HCT116 (cell line): ENCODE results near the gene MED27. TPM values are rescaled to one million over a fixed set of nuclear protein-coding genes. Genes with fewer than 3 reads are reported as not detected.

Source experiments
- ATAC-seq: fragments of 200-7000 bp; cut with Tn5 transposase; 2 replicates; pipeline ENCODE4 v1.9.1; 2020; ENCODE audit warnings: mild to moderate bottlenecking, moderate library complexity
- BruUV-seq: library from RNA; stranded (reverse); fragments of 400-500 nt; replicated peaks from 2 replicates; lab custom pipeline; 2021; lab: Mats Ljungman, UMichigan
- CTCF ChIA-PET: fragments of 300-600 bp; sonication (Branson Sonifier 250); formaldehyde crosslinking; loops from one replicate; lab custom pipeline; 2021; ENCODE audit warnings: antibody characterized with exemption; lab: Charles Lee
- POLR2A ChIA-PET: fragments of 300-600, 350-600 bp; sonication (Branson Sonifier 250); formaldehyde crosslinking; loops from one replicate; lab custom pipeline; 2021; ENCODE audit warnings: antibody characterized with exemption; lab: Charles Lee
- RAD21 ChIA-PET, 2 experiments: fragments of 300-600 bp; sonication (Branson Sonifier 250); formaldehyde crosslinking; loops; one replicate each; lab custom pipeline; 2023; ENCODE audit warnings: low total read pairs in 2 of 2; ENCODE audit not compliant: uncharacterized antibody in 2 of 2, unreplicated experiment in 2 of 2, low non-redundant PET in 1 of 2; lab: Charles Lee
- DNase-seq: peaks from one replicate; pipeline ENCODE4 v3.0.0-alpha.2; 2010; ENCODE audit warnings: low read depth, low spot score
- H2AFZ ChIP-seq: fragments of 200-600 bp; shearing (Covaris generic), sonication (generic); 2 replicates; pipeline ENCODE4 v1.6.1; 2017; ENCODE audit warnings: low read depth, mixed run types, mixed read lengths, antibody characterized with exemption, low read length; ENCODE audit not compliant: poor library complexity, severe bottlenecking
- H3K27ac ChIP-seq: 2 replicates; pipeline ENCODE4 v1.5.1; 2012; ENCODE audit warnings: low read depth, low read length
- H3K27me3 ChIP-seq: fragments of 200-600 bp; sonication (generic); 2 replicates; pipeline ENCODE4 v1.6.1; 2016; ENCODE audit warnings: mixed run types, low read length, mixed read lengths; ENCODE audit not compliant: insufficient read depth
- H3K36me3 ChIP-seq, 2 experiments: fragments of 200-500 bp in 1 of 2; fragments of 200-600 bp in 1 of 2; sonication (Bioruptor generic) in 1 of 2; sonication (generic) in 1 of 2; 2 replicates each; pipeline versions ENCODE4 v1.5.1 to v1.6.1; 2014 to 2016; ENCODE audit warnings: low read length in 2 of 2, inconsistent platforms in 1 of 2, mixed read lengths in 1 of 2, mixed run types in 1 of 2; ENCODE audit not compliant: insufficient read depth in 2 of 2, control insufficient read depth in 1 of 2
- H3K4me1 ChIP-seq, 2 experiments: fragments of 200-600 bp in 1 of 2; sonication (generic) in 1 of 2; 2 replicates each; pipeline versions ENCODE4 v1.5.1 to v1.6.1; 2012 to 2017; ENCODE audit warnings: low read length in 2 of 2, inconsistent platforms in 1 of 2, mild to moderate bottlenecking in 1 of 2, mixed read lengths in 1 of 2, mixed run types in 1 of 2, moderate library complexity in 1 of 2; ENCODE audit not compliant: insufficient read depth in 2 of 2, control insufficient read depth in 1 of 2
- H3K4me2 ChIP-seq: fragments of 200-600 bp; sonication (generic); 2 replicates; pipeline ENCODE4 v1.6.1; 2017; ENCODE audit warnings: mixed run types, low read length, mixed read lengths
- H3K4me3 ChIP-seq, 2 experiments: fragments of 200-600 bp in 1 of 2; sonication (generic) in 1 of 2; replicated peaks in 1 of 2; 2 replicates each; pipeline ENCODE4 v1.5.1; 2011 to 2016; ENCODE audit warnings: low read length in 2 of 2, control low read depth in 1 of 2, low read depth in 1 of 2, mild to moderate bottlenecking in 1 of 2, mixed read lengths in 1 of 2, mixed run types in 1 of 2
- H3K79me2 ChIP-seq: fragments of 200-600 bp; sonication (generic); 2 replicates; pipeline ENCODE4 v1.6.1; 2017; ENCODE audit warnings: mild to moderate bottlenecking, mixed run types, low read length, moderate library complexity, mixed read lengths; ENCODE audit not compliant: insufficient read depth
- H3K9ac ChIP-seq: fragments of 200-600 bp; sonication (generic); 2 replicates; pipeline ENCODE4 v1.6.1; 2016; ENCODE audit warnings: low read length, mixed read lengths
- H3K9me2 ChIP-seq: fragments of 200-600 bp; sonication (generic), shearing (Covaris generic); 2 replicates; pipeline ENCODE4 v1.6.1; 2017; ENCODE audit warnings: mixed run types, mild to moderate bottlenecking, moderate library complexity; ENCODE audit not compliant: insufficient read depth
- H3K9me3 ChIP-seq, 2 experiments: fragments of 200-500 bp in 1 of 2; fragments of 200-600 bp in 1 of 2; sonication (Bioruptor generic) in 1 of 2; sonication (generic) in 1 of 2; 2 replicates each; pipeline ENCODE4 v1.6.1; 2014 to 2017; ENCODE audit warnings: low read length in 2 of 2, mixed read lengths in 2 of 2, inconsistent platforms in 1 of 2, low read depth in 1 of 2, mild to moderate bottlenecking in 1 of 2, mixed run types in 1 of 2, moderate library complexity in 1 of 2; ENCODE audit not compliant: control insufficient read depth in 1 of 2, insufficient read depth in 1 of 2
- H4K20me1 ChIP-seq: fragments of 200-600 bp; sonication (generic), shearing (Covaris generic); 2 replicates; pipeline ENCODE4 v1.6.1; 2017; ENCODE audit warnings: mixed run types, mild to moderate bottlenecking, moderate library complexity; ENCODE audit not compliant: insufficient read depth
- ATF3 ChIP-seq: IDR thresholded peaks from 2 replicates; pipeline ENCODE4 v1.6.1; 2012
- CBX3 ChIP-seq: IDR thresholded peaks from 2 replicates; pipeline ENCODE4 v1.6.1; 2012; ENCODE audit warnings: low read depth
- CTCF ChIP-seq, 3 experiments: fragments of 200-600 bp in 1 of 3; sonication (generic) in 1 of 3; IDR thresholded peaks in 2 of 3; conservative IDR thresholded peaks in 1 of 3; 2 replicates each; pipeline ENCODE4 v1.5.1; 2012 to 2017; ENCODE audit warnings: low read depth in 2 of 3, low read length in 2 of 3, antibody characterized with exemption in 1 of 3, borderline replicate concordance in 1 of 3, control low read depth in 1 of 3, mild to moderate bottlenecking in 1 of 3, mixed read lengths in 1 of 3, mixed run types in 1 of 3, moderate library complexity in 1 of 3; ENCODE audit not compliant: insufficient read depth in 1 of 3
- EGR1 ChIP-seq: IDR thresholded peaks from 2 replicates; pipeline ENCODE4 v1.6.1; 2012; ENCODE audit warnings: low read depth
- ELF1 ChIP-seq: IDR thresholded peaks from 2 replicates; pipeline ENCODE4 v1.6.1; 2012; ENCODE audit warnings: low read depth, borderline replicate concordance
- EZH2 ChIP-seq: fragments of 200-600 bp; sonication (generic); IDR thresholded peaks from 2 replicates; pipeline ENCODE4 v1.6.1; 2017; ENCODE audit warnings: antibody characterized with exemption, mixed run types
- EZH2phosphoT487 ChIP-seq: fragments of 200-600 bp; IDR thresholded peaks from 2 replicates; pipeline ENCODE4 v1.6.1; 2018; ENCODE audit warnings: antibody characterized with exemption, borderline replicate concordance
- JUND ChIP-seq: IDR thresholded peaks from 2 replicates; pipeline ENCODE4 v1.6.1; 2012
- POLR2A ChIP-seq: IDR thresholded peaks from 2 replicates; pipeline ENCODE4 v1.7.0; 2011; ENCODE audit warnings: borderline replicate concordance; ENCODE audit not compliant: insufficient read depth, insufficient read length; ENCODE audit errors: extremely low read depth
- RAD21 ChIP-seq: IDR thresholded peaks from 2 replicates; pipeline ENCODE4 v1.6.1; 2012; ENCODE audit warnings: low read depth, mild to moderate bottlenecking
- REST ChIP-seq: IDR thresholded peaks from 2 replicates; pipeline ENCODE4 v1.6.1; 2012; ENCODE audit warnings: low read depth
- SP1 ChIP-seq: IDR thresholded peaks from 2 replicates; pipeline ENCODE4 v1.6.1; 2012; ENCODE audit warnings: low read depth
- SRF ChIP-seq: IDR thresholded peaks from 2 replicates; pipeline ENCODE4 v1.6.1; 2012; ENCODE audit warnings: low read depth
- TCF7L2 ChIP-seq: IDR thresholded peaks from 2 replicates; pipeline ENCODE4 v1.7.0; 2011; ENCODE audit warnings: borderline replicate concordance, inconsistent platforms; ENCODE audit not compliant: insufficient read depth, insufficient read length; ENCODE audit errors: extremely low read depth
- YY1 ChIP-seq: IDR thresholded peaks from 2 replicates; pipeline ENCODE4 v1.6.1; 2011; ENCODE audit warnings: low read length, low read depth, moderate library complexity, mild to moderate bottlenecking; ENCODE audit not compliant: insufficient replicate concordance; ENCODE audit errors: extremely low read depth
- ZBTB33 ChIP-seq: IDR thresholded peaks from 2 replicates; pipeline ENCODE4 v1.6.1; 2011; ENCODE audit warnings: mild to moderate bottlenecking, low read length, moderate library complexity; ENCODE audit not compliant: insufficient replicate concordance; ENCODE audit errors: extremely low read depth
- ZNF274 ChIP-seq: fragments of 200-500 bp; sonication (Bioruptor generic); IDR thresholded peaks from 2 replicates; pipeline ENCODE4 v1.6.1; 2014; ENCODE audit warnings: mild to moderate bottlenecking, low read depth, low read length, inconsistent platforms
- intact Hi-C: fragments of 100-400 bp; cut with micrococcal nuclease; formaldehyde crosslinking; loops from 2 replicates; pipeline ENCODE4 v1.10.0; 2022
- total RNA-seq: library from RNA; stranded (reverse); gene quantifications from one replicate; pipeline ENCODE4 v1.2.1, GENCODE V29; 2021; ENCODE audit not compliant: unreplicated experiment

The MED27 gene
- total RNA-seq, 1 experiment from 2014 or later: 26.9 TPM

- H2AFZ ChIP-seq: no peak overlapping the region
- H3K9ac ChIP-seq: no peak overlapping the region
- DNase-seq: no peak
- no peaks in the 10 kb centered on the region for H3K36me3 ChIP-seq
- no peak overlapping the region for H3K27ac ChIP-seq
- ATAC-seq: no peak
- ChIA-PET RAD21 (no interaction called here), POLR2A (no interaction called here), CTCF (no interaction called here)
- intact Hi-C loops: no loop called here
- H3K27me3 ChIP-seq: no peaks in the 10 kb centered on the region
- no peaks in the 10 kb centered on the region; a peak in 1 of 4 replicates for H3K4me1 ChIP-seq
- H3K79me2 ChIP-seq: 0 out of 2 replicates have a peak, but pooled peaks cover 4% of the 10 kb centered on the region
- no peak overlapping the region for H3K4me3 ChIP-seq
- no peak for TF ChIP-seq SP1
- no peak for TF ChIP-seq POLR2A
- TF ChIP-seq JUND: no peak
- TF ChIP-seq EGR1: no peak
- TF ChIP-seq REST: no peak
- no peak for TF ChIP-seq RAD21
- no peak for TF ChIP-seq ZBTB33
- TF ChIP-seq YY1: no peak
- TF ChIP-seq TCF7L2: no peak
- TF ChIP-seq CBX3: no peak
- TF ChIP-seq EZH2: no peak
- no peak for TF ChIP-seq SRF
- TF ChIP-seq ELF1: no peak
- no peak for TF ChIP-seq ATF3
- no peak for TF ChIP-seq ZNF274
- no peak for TF ChIP-seq CTCF (IDR thresholded peaks at IDR 0.05 in 2 of 3, conservative IDR thresholded peaks at IDR 0.05 in 1 of 3; ENCODE audit: borderline replicate concordance in 1 of 3, insufficient read depth in 1 of 3, low read depth in 2 of 3, low read length in 2 of 3)
- TF ChIP-seq EZH2phosphoT487: no peak
- H3K9me3 ChIP-seq: no peaks in the 10 kb centered on the region
- H3K9me2 ChIP-seq: no peaks in the 10 kb centered on the region
- H3K4me2 ChIP-seq: no peak overlapping the region
- BruUV-seq: no TSS peak
- H4K20me1 ChIP-seq: no peaks in the 10 kb centered on the region
Measured at GRCh38 chr9:131927091-131927490, 152.6 kb downstream of the MED27 start.
